ENCODE measurements around the gene TRAPPC14.

TRAPPC14 gene

GRCh38 chr7:100122568-100122967, 36.0 kb downstream of the TRAPPC14 start:
- in situ Hi-C loops (cut with MboI; ENCODE audit: low sequenced_read_pairs, unreplicated experiment) = no loop called here
- TF ChIP-seq, protein P1, sequence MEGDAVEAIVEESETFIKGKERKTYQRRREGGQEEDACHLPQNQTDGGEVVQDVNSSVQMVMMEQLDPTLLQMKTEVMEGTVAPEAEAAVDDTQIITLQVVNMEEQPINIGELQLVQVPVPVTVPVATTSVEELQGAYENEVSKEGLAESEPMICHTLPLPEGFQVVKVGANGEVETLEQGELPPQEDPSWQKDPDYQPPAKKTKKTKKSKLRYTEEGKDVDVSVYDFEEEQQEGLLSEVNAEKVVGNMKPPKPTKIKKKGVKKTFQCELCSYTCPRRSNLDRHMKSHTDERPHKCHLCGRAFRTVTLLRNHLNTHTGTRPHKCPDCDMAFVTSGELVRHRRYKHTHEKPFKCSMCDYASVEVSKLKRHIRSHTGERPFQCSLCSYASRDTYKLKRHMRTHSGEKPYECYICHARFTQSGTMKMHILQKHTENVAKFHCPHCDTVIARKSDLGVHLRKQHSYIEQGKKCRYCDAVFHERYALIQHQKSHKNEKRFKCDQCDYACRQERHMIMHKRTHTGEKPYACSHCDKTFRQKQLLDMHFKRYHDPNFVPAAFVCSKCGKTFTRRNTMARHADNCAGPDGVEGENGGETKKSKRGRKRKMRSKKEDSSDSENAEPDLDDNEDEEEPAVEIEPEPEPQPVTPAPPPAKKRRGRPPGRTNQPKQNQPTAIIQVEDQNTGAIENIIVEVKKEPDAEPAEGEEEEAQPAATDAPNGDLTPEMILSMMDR (IDR thresholded peaks at IDR 0.05; ENCODE audit: borderline replicate concordance, control extremely low read depth, extremely low read depth, insufficient read depth, missing control alignments) = no peak
- DNase-seq (ENCODE audit: low spot score) = no peak

- no peak for DNase-seq (ENCODE audit: low spot score)
- TF ChIP-seq, protein P1 (IDR thresholded peaks at IDR 0.05; ENCODE audit: borderline replicate concordance, control extremely low read depth, extremely low read depth, insufficient read depth, missing control alignments) = no peak
- in situ Hi-C loops (cut with MboI; ENCODE audit: low sequenced_read_pairs, unreplicated experiment) = no loop called here
Observed at GRCh38 chr7:100122067-100122466, 36.5 kb downstream of the TRAPPC14 start.

DNA sequence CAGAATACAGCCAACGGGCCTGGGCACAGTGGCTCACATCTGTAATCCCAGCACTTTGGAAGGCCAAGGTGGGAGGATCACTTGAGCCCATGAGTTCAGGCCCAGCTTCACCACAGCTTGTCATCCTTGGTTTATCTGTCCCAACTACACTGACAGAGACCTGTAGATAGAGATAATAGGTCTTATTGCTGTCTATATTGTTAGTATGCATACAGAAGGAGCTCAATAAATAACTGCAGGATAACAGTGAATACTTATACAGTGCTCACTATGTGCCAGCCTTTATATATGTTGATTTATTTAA, 37.8 kb downstream of the TRAPPC14 start:
- in situ Hi-C loops (cut with MboI; ENCODE audit: low sequenced_read_pairs, unreplicated experiment) = no loop called here
- TF ChIP-seq, protein P1 (IDR thresholded peaks at IDR 0.05; ENCODE audit: borderline replicate concordance, control extremely low read depth, extremely low read depth, insufficient read depth, missing control alignments) = no peak
- DNase-seq (ENCODE audit: low spot score) = no peak

DNA sequence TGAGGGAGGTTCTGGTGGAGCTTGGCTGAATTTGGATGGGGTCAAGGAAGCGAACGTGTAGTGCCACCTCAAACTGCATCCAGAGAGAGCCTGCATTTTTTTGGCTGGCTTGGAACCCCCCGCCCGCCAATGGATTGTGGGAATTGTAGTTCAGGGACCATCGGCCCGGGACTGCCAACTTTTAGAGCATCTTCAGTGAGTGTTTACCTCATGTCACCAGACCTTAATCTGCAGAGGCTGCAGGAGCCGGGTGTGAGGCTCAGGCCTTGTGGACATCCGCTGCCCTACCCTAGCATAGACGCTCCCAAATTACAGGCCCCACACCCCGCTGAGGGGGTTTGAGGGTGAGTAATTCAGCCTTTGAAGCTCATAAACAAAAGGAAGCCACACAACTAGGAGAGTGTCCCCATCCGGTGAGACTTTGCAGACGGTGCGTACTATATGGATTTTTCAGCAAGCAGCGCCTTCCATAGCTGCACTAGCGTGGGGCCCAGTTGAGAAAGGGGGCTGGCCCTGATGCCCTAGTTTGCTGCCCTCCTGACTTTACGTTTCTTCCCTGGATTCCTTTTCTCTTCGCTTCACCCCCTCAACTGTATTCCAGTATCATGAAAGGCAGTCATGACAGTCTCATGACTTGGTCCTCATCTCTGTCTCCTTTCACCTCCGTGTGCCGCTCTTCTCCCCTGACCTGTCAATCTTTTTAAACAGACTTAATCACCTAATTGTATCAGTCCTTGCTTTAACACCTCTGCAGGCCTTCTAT, 38.4 kb downstream of the TRAPPC14 start:
- TF ChIP-seq, protein P1 (IDR thresholded peaks at IDR 0.05; ENCODE audit: borderline replicate concordance, control extremely low read depth, extremely low read depth, insufficient read depth, missing control alignments) = no peak
- no peak for DNase-seq (ENCODE audit: low spot score)
- in situ Hi-C loops (cut with MboI; ENCODE audit: low sequenced_read_pairs, unreplicated experiment) = no loop called here

GRCh38 chr7:100119072-100119969, 39.2 kb downstream of the TRAPPC14 start, which contains the start of the genes CNPY4 and TAF6:
Gene CNPY4 (plus strand): TSS chr7:100119634. CDS start chr7:100119745, 111 bp downstream.
Gene TAF6 (minus strand): TSS chr7:100119358. CDS start chr7:100114209, 5,149 bp downstream.
- in situ Hi-C loops (cut with MboI; ENCODE audit: low sequenced_read_pairs, unreplicated experiment) = no loop called here
- peak; percentile 99 for DNase-seq (ENCODE audit: low spot score)
- TF ChIP-seq, protein P1 (IDR thresholded peaks at IDR 0.05; ENCODE audit: borderline replicate concordance, control extremely low read depth, extremely low read depth, insufficient read depth, missing control alignments) = peak; percentile 12

- no peak for DNase-seq (ENCODE audit: low spot score)
- in situ Hi-C loops (cut with MboI; ENCODE audit: low sequenced_read_pairs, unreplicated experiment) = no loop called here
- TF ChIP-seq, protein P1 (IDR thresholded peaks at IDR 0.05; ENCODE audit: borderline replicate concordance, control extremely low read depth, extremely low read depth, insufficient read depth, missing control alignments) = no peak
Observed at GRCh38 chr7:100118388-100119071, 40.0 kb downstream of the TRAPPC14 start.
